Measurements from ENCODE around the gene IFT43.

DNA sequence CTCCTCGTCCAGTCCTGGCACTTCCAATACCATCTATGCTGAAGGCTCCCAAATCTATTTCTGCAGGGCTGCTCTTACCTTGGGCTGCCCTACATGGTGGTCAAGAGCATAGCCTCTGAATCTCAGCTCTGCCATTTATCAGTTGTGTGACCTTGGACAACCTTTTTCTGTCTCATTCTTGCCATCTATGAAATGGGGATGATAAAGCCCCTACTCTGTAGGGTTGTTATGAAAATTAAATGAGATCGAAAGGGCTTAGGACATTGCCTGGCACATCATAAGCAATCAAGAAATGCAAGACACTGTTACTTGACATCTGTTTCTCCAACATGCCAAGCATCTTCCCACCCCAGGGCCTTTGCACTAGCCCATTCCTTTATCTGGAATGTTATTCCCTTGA lies 120.6 kb downstream of the IFT43 start:
- TF ChIP-seq POLR2AphosphoS5 (IDR thresholded peaks at IDR 0.05; ENCODE audit: low read depth, low read length) (no peak), EZH2phosphoT487 (IDR thresholded peaks at IDR 0.05; ENCODE audit: borderline replicate concordance, low read depth) (no peak), CHD2 (IDR thresholded peaks at IDR 0.05; ENCODE audit: low read length, partially characterized antibody) (no peak), CTCF (IDR thresholded peaks at IDR 0.05) (no peak), NFIC (IDR thresholded peaks at IDR 0.05; ENCODE audit: borderline replicate concordance) (no peak), REST (IDR thresholded peaks at IDR 0.05; ENCODE audit: low read depth, low read length) (no peak)

Measured in SK-N-SH (cell line).